Stimulated activated naive CD8-positive, alpha-beta T cell treated with anti-CD3 and anti-CD28 coated beads, Interleukin-15, Interleukin-2, amounts not matched to agents 100 ng/mL and 50 ng/mL, for 24 hours (primary cell): Measurements from ENCODE around the gene NGFR.

Source experiments
- H3K27ac Mint-ChIP-seq: one replicate; pipeline ENCODE4 v1.8.0; 2021; ENCODE audit warnings: mild to moderate bottlenecking, mixed read lengths
- H3K27me3 Mint-ChIP-seq: one replicate; pipeline ENCODE4 v1.8.0; 2021; ENCODE audit warnings: mixed read lengths
- H3K36me3 Mint-ChIP-seq: one replicate; pipeline ENCODE4 v1.8.0; 2021; ENCODE audit warnings: low read depth, mixed read lengths
- H3K4me1 Mint-ChIP-seq: one replicate; pipeline ENCODE4 v1.8.0; 2021; ENCODE audit warnings: low read depth, mixed read lengths
- H3K4me3 Mint-ChIP-seq: one replicate; pipeline ENCODE4 v1.8.0; 2021; ENCODE audit warnings: mild to moderate bottlenecking, mixed read lengths
- H3K9me3 Mint-ChIP-seq: one replicate; pipeline ENCODE4 v1.8.0; 2021; ENCODE audit warnings: mixed read lengths

Gene NGFR

DNA sequence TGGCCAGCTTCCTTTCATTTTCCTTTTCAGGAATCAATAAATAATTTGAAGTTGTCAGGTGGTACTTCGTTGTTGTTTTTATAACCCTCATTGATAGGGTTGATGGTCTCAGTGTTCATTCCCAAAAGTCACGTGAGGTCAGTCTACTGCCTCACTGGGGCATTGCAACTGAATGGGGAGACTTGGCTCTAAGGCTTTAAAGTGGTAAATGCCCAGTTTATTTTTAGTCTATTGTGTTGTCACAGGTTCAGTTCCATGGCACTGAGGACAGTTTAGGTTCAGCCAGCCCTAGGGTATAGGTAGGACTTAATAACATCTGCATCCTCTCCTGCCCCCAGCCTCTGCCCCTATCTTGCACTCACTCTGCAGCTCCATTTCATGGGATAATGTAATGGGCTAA is 33.5 kb upstream of the NGFR start:
- Mint-ChIP-seq H3K9me3 (peaks cover 8% of the 10 kb centered on the region), H3K36me3 (no peaks in the 10 kb centered on the region), H3K4me1 (peaks cover 8% of the 10 kb centered on the region), H3K27me3 (peaks cover 46% of the 10 kb centered on the region), H3K4me3 (no peak overlapping the region), H3K27ac (no peak overlapping the region)

- H3K27me3 Mint-ChIP-seq: peaks cover 55% of the 10 kb centered on the region
- H3K4me1 Mint-ChIP-seq: peaks cover 8% of the 10 kb centered on the region
- H3K9me3 Mint-ChIP-seq: peaks cover 8% of the 10 kb centered on the region
- no peaks in the 10 kb centered on the region for H3K36me3 Mint-ChIP-seq
- no peak overlapping the region for H3K27ac Mint-ChIP-seq
- no peak overlapping the region for H3K4me3 Mint-ChIP-seq
These were observed 31.0 kb upstream of the NGFR start for GRCh38 chr17:49464049-49464448.

DNA sequence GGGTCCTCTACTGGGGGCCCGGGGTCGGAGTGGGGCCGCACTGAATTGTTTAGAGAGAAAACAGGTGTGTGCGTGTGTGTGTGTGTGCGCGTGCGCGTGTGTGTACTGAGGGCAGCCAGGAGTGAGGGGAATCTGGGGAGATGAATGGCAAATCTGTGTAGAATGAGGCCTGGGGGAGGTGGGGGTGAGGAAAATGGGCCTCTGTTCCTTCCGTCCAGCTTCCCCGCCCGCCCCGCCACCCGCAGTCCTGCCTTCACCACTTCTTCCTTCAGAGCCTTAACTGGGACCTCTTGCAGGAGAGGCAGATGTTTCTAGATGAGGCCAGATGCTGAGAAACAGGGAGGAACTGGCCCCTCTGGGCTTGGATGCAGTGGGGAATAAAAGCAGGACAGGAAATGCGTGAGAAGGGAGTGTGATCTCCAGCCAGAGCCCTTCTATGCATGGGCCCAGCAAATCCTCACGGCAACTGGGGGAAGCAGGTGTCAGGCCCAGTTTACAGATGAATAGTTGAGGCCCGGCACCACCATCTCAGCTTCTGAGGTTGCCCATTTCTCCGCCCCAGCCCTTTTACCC is 29.7 kb upstream of the NGFR start:
- H3K4me1 Mint-ChIP-seq: no peaks in the 10 kb centered on the region
- no peaks in the 10 kb centered on the region for H3K36me3 Mint-ChIP-seq
- H3K27ac Mint-ChIP-seq: no peak overlapping the region
- H3K9me3 Mint-ChIP-seq: peaks cover 8% of the 10 kb centered on the region
- H3K27me3 Mint-ChIP-seq: peaks cover 58% of the 10 kb centered on the region
- no peak overlapping the region for H3K4me3 Mint-ChIP-seq

DNA sequence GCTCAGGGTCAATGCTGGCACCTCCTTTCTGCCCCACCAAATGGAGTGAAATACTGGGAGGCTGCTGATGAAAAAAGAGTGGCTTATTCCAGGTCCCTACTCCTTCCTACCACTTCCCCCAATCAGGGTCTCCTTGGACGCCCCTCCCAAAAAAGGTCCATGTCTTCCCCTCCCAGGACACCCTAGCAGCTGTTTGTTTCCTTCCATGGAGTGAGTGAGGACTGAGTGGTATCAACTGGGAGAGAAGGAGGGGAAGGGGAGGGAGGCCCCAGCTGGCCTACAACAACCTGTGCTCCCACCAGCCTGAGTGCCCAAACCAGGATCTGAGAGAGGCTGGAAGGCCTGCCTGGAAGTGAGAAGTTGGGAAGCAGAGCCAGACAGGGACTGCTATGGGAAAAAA is 28.7 kb upstream of the NGFR start:
- H3K36me3 Mint-ChIP-seq: no peaks in the 10 kb centered on the region
- no peak overlapping the region for H3K4me3 Mint-ChIP-seq
- H3K4me1 Mint-ChIP-seq: no peaks in the 10 kb centered on the region
- H3K27ac Mint-ChIP-seq: no peak overlapping the region
- H3K9me3 Mint-ChIP-seq: peaks cover 8% of the 10 kb centered on the region
- H3K27me3 Mint-ChIP-seq: peaks cover 60% of the 10 kb centered on the region

DNA sequence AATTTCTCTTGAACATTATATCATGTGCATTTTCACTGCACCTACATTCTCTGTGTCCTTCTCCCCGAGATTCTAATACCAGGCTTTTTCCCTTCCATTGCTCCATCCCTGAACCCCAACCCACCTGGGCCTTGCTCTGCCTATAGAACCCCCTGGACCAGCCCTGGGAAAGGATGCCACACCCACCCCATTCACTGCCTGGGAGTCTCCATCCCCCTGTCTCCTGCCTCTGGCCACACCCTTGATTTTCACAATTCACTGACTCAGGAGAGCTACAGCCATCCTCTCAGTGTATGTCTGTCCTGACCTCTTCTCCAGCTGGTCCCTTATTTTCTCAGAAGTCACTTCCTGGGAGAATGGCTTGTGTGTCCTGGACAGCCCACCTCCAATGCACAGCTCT is 27.9 kb upstream of the NGFR start:
- H3K36me3 Mint-ChIP-seq: no peaks in the 10 kb centered on the region
- H3K9me3 Mint-ChIP-seq: peaks cover 8% of the 10 kb centered on the region
- no peak overlapping the region for H3K27ac Mint-ChIP-seq
- H3K4me1 Mint-ChIP-seq: no peaks in the 10 kb centered on the region
- H3K27me3 Mint-ChIP-seq: peaks cover 67% of the 10 kb centered on the region
- no peak overlapping the region for H3K4me3 Mint-ChIP-seq

DNA sequence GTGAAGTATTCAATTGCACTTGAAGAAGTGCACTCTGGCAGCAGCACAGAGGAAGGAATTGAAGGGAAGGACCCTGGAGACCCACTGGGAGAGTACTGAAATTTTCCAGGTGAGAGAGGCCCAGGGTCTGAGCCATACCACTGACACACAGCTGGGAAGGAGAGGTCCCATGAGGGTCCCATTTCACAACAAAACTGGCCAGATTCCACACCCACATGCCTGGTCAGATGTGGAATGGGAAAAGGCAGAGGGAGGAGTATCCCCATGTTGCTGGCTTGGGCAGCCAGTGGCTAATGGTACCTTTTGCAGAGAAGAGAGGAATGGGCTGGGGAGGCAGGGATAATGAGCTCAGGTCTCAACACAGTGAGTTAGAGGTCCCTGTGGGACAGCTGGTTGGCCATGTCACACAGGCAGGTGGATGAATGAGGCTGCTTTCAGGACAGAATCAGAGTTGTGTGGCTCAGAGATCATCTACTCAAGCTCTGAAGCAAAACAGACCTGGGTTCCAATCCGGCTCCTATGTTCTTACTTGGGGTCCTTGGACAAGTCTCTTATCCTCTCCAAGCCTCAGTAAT is 26.2 kb upstream of the NGFR start:
- Mint-ChIP-seq H3K27ac (no peak overlapping the region), H3K36me3 (no peaks in the 10 kb centered on the region), H3K4me1 (no peaks in the 10 kb centered on the region), H3K9me3 (peaks cover 5% of the 10 kb centered on the region), H3K4me3 (no peak overlapping the region), H3K27me3 (peaks cover 67% of the 10 kb centered on the region)

- Mint-ChIP-seq H3K4me3 (no peak overlapping the region), H3K9me3 (no peaks in the 10 kb centered on the region), H3K27me3 (peaks cover 74% of the 10 kb centered on the region), H3K4me1 (no peaks in the 10 kb centered on the region), H3K36me3 (no peaks in the 10 kb centered on the region), H3K27ac (no peak overlapping the region)
These were observed 25.0 kb upstream of the NGFR start for GRCh38 chr17:49469831-49470810.

DNA sequence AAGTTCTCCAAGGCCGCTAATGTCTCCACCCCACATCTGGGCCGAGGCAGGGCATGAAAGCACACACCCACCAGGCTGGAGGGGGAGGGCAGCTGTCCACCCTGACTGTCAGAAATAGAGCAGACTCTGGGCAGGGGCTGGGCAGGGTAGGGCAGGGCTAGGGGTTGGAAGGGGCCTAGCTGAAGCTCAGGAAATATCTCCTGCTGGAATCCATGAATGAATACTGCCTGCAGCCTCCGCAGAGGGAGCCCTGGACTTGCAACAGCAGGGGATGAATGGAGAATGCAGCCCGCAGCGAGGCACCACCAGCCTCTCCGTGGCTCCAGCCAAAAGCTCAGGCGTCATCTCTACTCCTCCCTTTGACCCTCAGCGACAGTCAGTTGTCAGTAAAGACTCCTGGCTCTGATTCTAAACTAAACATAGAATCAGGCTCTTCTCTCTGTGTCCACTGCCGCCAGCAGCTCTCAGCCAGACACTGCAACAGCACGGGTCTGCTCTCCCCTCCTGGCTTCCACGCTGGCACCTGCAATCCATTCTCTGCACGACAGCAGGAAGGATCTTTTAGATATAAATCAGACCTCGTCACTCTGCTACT is 23.9 kb upstream of the NGFR start:
- Mint-ChIP-seq H3K27me3 (peaks cover 77% of the 10 kb centered on the region), H3K4me1 (no peaks in the 10 kb centered on the region), H3K4me3 (no peak overlapping the region), H3K27ac (no peak overlapping the region), H3K36me3 (no peaks in the 10 kb centered on the region), H3K9me3 (peaks cover 4% of the 10 kb centered on the region)

DNA sequence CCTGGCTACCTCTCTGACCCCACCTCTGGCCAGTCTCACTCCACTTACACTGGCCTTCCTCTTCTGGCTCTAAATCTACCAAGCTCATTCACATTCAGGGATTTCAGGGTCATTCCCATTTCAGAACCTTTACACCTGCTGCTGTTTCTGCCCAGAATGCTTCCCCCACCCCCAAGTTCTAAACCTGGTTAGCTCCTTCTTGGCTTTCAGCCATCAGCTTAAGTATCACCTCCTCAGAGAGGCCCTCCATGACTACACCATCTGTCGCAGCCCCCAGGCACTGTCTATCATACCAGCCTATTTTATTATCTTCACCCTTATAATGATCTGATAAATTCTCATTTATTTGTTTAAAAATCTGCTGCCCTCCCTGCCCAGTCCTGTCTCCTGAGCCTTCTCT is 23.3 kb upstream of the NGFR start:
- Mint-ChIP-seq H3K27me3 (peaks cover 75% of the 10 kb centered on the region), H3K36me3 (no peaks in the 10 kb centered on the region), H3K4me3 (no peak overlapping the region), H3K27ac (no peak overlapping the region), H3K4me1 (no peaks in the 10 kb centered on the region), H3K9me3 (peaks cover 4% of the 10 kb centered on the region)

DNA sequence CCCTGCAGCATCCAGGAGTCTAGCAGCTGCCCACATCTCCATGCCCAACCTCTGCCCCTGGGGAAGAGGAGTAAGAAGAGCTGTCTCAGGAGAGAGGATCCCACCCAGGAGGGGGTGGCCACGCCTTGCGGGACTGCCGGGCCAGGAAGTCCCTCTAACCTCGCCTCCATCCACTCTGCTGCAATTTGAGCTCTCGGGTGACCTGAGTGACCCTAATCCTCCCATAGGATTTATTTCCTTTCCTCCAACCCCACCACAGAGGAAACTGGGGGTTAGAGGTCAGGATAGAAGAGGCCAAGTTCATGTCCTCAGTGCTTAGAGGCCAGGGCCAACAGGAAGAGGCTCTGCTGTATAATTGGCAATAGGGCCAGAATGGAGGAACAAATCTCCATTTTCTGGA is 22.6 kb upstream of the NGFR start:
- Mint-ChIP-seq H3K27ac (no peak overlapping the region), H3K4me1 (no peaks in the 10 kb centered on the region), H3K9me3 (peaks cover 4% of the 10 kb centered on the region), H3K27me3 (peaks cover 74% of the 10 kb centered on the region), H3K36me3 (no peaks in the 10 kb centered on the region), H3K4me3 (no peak overlapping the region)

DNA sequence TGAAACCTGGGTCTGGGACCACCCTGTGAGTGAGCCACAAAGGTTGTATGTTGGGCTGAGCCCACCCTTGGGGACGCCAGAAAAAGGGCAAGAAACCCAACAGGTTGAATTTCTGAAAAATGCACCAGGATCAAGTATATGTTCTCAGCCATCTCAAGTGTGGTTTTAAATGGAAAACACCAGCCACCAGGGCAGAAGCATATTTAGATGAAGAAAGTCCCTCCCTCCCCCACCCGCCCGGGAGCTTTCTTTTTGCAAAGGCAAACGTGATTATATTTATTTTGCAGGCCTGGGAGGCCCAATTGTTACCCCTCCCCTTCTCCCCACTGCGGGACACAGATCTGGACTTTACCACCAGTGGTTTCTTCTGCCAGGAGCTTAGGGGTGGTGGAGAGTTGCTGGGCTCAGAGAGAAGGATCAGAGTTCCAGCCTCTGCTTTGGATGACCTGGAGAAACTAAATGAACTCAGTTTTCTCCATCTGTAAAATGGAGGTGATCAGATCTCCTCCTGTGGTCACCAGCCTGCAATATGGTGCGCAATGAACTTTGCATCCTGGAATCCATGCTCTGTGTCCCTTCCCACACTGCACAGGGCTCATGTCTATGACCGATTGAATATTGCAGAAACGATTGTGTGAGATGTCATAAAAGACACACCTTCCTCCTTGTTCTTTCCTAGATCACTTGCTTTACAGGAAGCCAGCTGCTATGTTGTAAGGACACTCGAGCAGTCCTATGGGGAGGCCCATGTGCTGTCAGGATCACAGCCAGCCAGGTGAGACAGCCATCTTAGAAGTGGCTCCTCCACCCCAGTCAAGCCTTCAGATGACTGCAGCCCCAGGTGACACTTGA is 21.0 kb upstream of the NGFR start:
- Mint-ChIP-seq H3K4me1 (no peaks in the 10 kb centered on the region), H3K27me3 (peaks cover 75% of the 10 kb centered on the region), H3K4me3 (no peak overlapping the region), H3K27ac (no peak overlapping the region), H3K36me3 (no peaks in the 10 kb centered on the region), H3K9me3 (peaks cover 4% of the 10 kb centered on the region)

DNA sequence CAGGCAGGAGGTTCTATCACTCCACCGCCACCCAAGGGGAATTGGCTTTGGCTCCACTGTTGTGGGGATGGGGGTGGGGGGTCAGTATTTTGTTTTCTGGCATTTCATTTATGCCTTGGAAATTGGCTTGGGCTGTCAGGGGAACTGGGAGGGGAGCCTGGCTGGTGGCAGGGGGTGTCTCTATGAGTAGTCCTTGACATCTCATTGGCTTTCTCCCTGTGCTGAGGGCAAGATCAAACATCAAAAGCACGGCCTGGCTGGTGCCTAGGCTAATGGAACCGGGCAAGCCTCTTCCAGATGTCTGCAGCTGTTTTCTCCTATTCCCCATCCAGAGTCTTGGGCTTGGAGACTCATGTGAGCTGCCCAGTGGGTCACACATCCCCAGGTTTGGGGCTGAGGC is 17.4 kb upstream of the NGFR start:
- no peaks in the 10 kb centered on the region for H3K36me3 Mint-ChIP-seq
- H3K4me3 Mint-ChIP-seq: no peak overlapping the region
- H3K4me1 Mint-ChIP-seq: no peaks in the 10 kb centered on the region
- H3K27me3 Mint-ChIP-seq: peaks cover 64% of the 10 kb centered on the region
- H3K9me3 Mint-ChIP-seq: peaks cover 4% of the 10 kb centered on the region
- no peak overlapping the region for H3K27ac Mint-ChIP-seq

GRCh38 chr17:49480836-49481615 is 14.1 kb upstream of the NGFR start:
- Mint-ChIP-seq H3K4me3 (no peak overlapping the region), H3K4me1 (peaks cover 3% of the 10 kb centered on the region), H3K9me3 (no peaks in the 10 kb centered on the region), H3K27me3 (peaks cover 69% of the 10 kb centered on the region), H3K36me3 (no peaks in the 10 kb centered on the region), H3K27ac (no peak overlapping the region)
